ENCODE data around the gene MYRFL.

DNA sequence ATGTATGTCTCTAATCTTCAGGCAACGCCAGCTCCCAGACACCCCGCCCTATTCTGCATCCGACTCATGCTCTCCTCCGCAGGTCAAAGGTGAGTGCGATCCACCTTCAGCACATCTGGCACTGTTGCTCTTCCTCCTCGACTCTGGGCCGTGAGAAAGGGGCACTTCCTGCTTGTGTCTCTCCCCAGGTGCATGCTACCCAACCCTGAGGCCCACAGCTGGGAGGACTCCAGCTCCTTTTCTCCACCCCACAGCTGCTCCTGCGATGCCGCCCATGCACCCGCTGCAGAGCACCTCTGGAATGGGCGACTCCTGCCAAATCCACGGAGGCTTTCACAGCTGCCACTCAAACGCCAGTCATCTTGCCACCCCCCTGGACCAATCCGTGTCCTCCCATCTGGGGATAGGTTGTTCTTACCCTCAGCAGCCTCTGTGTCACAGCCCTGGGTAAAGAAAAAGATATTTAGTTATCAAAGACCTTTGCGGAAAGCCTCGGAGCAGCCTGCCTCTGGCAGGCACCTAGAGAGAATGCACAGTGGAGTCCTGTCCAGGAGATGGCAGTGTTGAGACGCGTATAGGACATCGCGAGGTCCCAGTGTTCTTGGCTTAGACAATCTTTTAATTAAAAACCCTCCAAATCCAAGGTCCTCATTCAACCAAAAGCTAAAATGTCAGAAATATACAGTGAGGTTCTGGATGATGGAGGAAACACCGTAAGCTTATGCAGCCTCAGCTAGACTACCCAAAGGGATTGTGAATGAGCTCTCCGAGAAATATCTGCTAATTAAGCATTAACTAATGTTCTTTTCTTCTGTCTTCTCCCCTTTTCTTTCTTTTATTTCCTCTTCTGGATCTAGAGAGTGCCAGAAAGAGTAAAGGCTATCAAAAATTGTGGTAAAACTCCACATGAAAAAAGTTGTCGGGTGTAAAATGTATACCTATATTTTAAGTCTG, 54.3 kb downstream of the MYRFL start:
- TF ChIP-seq EZH2 (IDR thresholded peaks at IDR 0.05; ENCODE audit: borderline replicate concordance, low read depth, low read length, severe bottlenecking) = no peak
- TF ChIP-seq, protein P1, sequence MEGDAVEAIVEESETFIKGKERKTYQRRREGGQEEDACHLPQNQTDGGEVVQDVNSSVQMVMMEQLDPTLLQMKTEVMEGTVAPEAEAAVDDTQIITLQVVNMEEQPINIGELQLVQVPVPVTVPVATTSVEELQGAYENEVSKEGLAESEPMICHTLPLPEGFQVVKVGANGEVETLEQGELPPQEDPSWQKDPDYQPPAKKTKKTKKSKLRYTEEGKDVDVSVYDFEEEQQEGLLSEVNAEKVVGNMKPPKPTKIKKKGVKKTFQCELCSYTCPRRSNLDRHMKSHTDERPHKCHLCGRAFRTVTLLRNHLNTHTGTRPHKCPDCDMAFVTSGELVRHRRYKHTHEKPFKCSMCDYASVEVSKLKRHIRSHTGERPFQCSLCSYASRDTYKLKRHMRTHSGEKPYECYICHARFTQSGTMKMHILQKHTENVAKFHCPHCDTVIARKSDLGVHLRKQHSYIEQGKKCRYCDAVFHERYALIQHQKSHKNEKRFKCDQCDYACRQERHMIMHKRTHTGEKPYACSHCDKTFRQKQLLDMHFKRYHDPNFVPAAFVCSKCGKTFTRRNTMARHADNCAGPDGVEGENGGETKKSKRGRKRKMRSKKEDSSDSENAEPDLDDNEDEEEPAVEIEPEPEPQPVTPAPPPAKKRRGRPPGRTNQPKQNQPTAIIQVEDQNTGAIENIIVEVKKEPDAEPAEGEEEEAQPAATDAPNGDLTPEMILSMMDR (IDR thresholded peaks at IDR 0.05; ENCODE audit: borderline replicate concordance, extremely low read depth, low read length, poor library complexity, severe bottlenecking) = peak; percentile 93

Measured in DND-41 (cell line).